HG03066 (cell line): ENCODE measurements around the gene MYLK3.

Source experiments
- ATAC-seq: cut with Tn5 transposase; IDR thresholded peaks from one replicate; pipeline ENCODE4 v1.9.1; 2021; ENCODE audit warnings: low read depth; ENCODE audit not compliant: unreplicated experiment

The MYLK3 gene

DNA sequence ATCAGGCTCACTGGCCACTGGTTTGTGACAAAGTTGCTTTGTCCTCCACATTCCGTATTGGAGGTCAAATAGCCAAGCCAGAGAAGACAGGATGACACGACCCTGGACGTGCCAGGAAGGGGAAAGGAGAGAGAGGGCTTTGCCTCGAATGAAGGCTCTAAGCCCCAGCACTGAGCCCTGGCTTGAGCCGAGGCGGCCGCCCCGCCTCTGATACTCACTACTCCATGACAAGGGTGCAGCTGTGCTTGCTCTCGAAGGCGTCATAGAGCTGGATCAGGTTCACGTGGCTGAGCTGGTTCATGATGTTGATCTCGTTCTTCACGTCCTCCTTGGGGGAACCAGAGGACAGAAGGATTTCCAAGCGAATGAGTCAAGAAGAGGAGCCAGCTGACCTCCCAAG is 19.3 kb downstream of the MYLK3 start:
- no peak for ATAC-seq

DNA sequence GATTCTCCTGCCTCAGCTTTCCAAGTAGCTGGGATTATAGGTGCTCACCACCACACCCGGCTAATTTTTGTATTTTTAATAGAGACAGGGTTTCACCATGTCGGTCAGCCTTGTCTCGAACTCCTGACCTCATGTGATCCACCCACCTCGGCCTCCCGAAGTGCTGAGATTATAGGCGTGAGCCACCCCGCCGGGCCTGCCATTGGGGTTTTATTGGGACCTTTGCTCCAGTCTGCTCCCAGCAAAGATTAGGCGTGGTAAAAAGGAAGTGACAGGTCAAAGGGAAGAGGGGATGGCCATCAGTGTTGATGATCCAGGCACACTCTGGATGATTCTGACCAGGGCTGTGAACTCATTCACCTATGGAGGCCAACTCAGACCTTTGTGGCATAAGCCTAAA is 20.5 kb downstream of the MYLK3 start:
- ATAC-seq = no peak

DNA sequence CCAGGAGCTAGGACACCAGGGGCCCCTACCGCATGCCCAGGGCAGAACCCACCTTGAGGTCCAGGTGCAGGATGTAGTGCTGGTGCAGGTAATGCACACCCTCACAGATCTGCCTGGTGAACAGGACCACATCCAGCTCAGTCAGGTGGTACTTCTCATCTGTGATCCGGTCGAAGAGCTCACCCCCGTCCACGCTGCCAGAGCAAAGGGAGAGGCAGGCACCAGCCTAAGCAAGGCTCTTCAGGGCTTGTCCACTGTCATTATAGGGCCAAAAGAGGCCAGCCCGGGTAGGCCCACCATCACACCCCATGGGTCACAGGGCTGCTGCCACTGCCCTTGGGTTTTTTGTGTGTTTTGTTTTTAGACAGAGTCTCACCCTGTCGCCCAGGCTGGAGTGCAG is 21.0 kb downstream of the MYLK3 start:
- ATAC-seq = no peak

DNA sequence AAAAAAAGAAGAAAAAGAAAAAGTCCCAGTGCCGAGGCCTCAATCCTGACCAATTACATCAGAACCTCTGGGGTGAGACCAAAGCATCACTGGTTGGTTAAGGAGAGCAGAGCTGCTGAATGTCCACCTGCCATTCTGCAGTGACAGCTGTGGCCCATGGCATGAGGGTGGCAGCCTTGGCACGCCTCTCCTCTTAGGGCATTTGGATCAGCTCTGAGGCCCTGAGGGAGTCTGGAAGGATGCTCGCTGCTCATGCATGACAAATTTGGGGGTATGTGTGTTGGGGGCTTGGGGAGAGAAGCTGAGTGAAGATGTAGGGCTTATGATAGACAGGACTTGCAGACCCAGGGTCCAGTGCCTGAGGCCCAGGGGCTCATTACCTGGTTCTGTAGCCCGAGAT is 26.3 kb downstream of the MYLK3 start:
- ATAC-seq = no peak

DNA sequence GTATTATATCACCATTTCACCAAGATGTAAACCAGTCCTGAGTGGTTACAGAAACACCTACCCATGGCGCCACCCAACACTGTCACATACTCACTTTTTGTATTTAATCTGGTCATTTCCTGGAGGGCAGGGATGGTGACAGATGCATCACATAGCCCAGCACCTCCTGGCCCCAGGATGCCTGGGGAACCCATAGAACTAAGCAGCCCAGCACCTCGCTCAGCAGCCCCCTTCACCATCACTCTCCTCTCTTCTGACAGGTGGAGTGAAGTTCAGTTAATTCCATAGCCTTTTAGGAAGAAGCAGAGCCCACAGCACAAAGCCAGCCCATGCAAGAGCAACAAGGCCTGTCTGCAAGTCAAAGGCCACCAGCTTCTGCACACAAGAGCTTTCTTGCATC is 27.5 kb downstream of the MYLK3 start:
- no peak for ATAC-seq

DNA sequence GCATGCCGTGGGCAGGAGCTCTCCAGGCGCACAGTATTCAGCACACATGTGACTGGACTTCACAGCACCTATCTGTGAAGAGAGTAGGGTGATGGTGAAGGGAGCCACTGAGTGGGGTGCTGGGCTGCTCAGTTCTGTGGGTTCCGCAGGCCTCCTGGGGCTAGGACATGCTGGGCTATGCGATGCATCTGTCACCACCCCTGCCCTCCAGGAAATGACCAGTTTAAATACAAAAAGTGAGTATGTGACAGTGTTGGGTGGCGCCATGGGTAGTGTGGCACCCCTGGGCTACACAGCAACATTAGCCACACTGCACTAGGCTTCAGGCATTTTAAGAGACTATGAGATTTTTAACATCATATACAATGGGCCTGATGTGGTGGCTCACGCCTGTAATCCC is 28.6 kb downstream of the MYLK3 start:
- no peak for ATAC-seq

DNA sequence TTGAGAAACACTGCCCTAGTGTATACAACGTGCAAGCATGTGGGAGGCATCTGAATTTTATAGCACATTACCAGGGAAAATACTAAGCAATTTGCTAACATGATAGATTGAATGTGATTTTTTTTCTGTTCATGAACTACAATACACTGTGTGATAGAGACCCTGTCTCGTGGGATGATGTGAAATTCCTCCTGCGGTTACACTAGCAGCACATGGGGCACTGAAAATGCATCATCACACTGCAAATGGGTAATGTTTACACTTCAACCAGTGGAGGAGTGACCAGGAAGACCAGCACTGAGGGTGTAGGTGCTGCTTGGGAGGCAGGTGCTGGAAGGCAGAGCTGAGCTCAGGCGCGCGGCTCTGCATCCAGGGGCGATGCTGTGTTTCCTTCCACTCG is 29.9 kb downstream of the MYLK3 start:
- no peak for ATAC-seq

DNA sequence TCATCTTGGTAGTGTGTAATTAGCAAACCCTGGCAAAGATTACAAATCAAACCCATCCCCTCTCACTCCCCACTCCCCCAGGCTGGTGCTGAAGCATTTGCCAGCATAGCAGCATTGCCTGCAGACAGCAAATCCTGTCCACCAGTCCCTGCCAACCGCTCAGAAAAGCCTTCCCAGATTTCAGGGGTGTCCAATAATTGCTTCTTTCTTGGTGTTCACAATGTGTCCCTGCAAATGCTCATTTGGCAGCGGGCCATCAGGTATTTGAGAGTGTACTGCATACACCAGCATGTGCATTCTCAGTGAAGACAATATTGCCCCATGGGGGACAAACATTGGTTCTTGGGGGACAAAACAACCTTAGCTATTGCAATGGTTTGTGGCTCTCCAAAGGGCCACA is 30.5 kb downstream of the MYLK3 start:
- ATAC-seq = no peak

DNA sequence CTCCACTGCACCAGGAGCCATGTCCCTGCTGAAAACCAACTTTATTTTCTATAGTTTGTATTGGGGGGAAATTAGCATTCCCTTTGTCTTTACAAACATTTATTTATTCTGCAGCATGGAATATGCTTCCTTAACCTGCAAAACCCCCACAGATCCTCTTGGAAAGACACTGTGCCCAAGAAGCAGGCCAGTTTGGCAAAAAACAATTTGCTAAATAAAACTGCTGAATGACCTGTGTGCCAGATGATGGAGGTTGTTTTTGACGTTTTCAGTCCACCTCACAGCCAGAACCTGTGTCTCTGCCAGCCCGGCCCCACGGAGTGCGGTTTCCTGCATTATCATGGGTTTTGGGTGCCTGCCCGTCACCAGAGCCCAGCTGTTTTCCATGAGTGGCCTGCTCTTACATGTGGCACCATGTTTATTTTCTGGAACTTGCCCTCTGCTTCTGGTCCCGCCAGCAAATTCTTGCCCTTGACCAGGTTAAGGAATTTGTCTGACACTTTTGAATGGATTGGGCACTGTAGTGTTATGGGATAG is 32.3 kb downstream of the MYLK3 start:
- no peak for ATAC-seq

DNA sequence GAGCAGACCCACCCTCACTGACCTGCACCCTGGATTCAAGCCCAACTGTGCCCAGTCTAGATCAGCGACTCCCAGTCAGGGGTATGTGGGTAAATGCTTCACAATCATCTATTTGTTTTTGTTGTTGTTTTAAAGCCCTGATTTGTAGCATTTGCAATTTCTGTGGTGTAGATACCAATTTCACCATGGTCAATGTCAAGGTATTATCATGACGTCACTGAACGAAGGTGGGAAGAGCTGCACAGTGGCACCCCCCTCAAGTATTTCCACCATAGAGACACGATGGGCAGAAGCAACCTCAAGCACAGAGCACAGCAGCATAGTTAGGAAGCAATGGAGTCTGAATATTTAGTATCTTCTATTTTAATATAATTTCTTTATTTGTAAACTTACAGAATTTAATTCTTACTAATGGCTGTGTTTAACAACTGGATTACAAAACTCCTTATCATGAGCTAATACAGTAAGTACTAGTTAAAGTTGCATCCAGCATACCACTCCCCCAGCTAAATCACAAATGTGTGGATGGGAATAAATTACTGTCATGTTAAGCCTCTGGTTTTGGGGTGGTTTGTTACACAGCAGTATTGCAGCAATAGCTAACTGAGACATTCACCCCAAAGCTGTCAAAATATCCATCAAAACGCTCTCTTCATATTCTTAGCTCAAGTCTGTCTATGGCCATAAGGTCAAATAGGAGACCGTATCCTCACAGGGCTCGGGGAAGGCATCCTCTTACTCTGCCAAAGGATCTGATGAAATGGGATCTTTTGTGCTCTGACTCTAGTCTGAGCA is 33.1 kb downstream of the MYLK3 start:
- ATAC-seq = no peak

DNA sequence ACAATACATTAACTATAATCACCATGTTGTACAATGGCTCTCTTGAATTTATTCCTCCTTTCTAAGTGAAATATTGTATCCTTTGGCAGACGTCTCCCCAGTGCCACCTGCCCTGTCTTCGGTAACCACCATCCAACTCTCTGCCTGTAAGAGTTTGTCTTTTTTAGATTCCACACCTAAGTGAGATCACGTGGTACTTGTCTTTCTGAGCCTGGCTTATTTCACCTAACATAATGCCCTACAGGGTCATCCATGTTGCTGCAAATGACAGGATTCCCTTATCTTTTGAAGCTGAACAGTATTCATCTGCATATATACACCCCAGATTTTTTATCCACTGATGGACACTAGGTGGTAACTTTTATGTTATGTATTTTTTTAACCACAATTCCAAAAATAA is 34.5 kb downstream of the MYLK3 start:
- no peak for ATAC-seq

DNA sequence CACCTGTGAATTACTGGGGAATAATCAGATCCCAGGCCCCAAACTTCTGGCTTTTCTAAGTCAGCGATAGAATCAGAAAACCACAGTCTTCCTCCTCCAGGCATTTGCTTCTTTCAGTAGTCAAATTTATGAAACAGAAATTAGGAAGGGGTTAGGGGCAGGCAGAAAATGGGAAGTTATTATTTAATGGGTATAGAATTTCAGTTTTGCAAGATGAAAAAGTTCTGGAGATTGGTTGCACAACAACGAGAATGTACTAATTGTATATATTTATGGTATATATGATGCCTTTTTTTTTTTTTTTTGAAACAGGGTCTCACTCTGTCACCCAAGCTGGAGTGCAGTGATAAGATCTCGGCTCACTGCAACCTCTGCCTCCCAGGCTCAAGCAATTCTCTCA is 35.2 kb downstream of the MYLK3 start:
- no peak for ATAC-seq

DNA sequence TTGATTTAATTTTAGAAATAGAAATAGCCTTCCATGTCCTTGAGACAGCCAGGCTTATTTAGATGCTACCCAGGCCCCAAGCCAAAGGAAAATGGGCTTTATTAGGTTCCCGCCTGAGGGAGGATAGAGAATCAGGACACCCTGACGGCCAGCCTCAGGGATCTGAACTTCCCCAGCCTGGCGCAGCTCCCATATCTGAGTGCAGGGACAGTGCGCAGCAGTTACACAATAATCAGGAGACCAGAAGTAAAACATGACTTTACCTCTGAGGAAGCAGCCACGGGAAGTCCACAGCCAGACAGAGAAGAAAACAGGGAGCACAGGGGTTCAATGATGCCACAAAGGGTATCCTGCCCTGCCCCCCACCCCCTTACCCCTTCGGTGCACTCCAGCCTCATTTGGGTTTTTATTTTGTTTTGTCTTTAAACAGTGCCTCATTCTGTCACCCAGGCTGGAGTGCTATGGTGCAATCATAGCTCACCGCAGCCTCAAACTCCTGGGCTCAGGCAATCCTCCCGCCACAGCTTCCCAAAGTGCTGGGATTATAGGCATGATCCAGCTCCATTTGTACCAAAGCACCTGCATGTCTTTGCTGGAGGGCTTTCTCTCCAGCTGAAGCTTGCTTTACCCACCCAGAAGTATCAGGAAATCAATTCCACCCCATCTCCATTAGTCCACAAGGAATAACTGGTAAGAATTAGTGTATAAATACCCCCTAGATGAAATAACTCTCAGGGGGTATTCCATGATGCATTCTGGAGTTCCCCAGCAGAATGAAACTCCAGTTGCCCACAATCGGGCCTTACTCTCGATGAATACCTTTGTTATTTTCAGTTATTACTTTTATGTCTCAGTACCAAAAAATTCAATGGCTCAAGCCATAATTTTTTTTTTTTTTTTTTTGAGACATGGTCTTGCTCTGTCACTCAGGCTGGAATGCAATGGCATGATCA is 36.8 kb downstream of the MYLK3 start:
- no peak for ATAC-seq

DNA sequence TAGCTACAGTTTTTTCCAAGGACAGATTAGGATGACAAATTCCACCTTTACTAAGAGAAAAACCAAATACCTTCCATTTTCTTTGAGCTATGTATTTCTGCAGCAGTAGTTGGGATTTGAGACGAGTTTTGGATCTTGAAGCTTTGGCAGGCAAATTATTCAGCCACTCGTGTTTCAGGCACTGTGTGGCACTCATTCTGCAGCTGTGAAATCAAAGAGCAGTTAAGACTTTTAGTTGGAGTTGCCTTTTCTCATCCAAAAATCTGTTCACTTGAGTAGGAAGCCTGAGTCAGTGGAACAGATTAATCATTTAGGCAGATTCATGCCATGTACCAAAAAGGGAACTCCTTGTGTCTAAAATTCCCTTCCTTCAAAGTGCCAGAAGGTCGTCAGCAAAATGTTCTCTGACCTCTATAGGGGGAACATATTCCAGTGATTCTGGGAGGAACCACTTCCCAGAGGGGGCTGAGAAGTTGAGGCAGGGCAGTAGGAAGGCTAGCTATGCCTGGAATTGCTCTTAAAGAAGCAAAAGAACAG is 38.6 kb downstream of the MYLK3 start:
- ATAC-seq = no peak

DNA sequence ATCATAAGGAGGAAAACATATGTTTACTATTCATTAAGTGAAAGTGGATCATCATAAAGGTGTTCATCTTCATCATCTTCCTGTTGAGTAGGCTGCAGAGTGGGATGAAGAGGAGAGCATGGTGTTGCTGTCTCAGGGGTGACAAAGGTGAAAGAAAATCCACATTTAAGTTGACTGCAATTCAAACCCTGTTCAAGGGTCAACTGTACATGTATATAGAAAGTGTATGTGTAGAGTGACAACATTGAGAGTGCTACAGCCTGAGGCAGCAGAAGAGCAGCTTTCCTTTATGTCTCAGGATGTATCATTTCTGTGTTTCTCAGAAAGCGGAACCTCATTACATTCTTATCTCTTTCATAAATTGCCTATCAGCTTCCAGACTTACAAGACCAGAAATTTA is 41.5 kb downstream of the MYLK3 start:
- no peak for ATAC-seq

DNA sequence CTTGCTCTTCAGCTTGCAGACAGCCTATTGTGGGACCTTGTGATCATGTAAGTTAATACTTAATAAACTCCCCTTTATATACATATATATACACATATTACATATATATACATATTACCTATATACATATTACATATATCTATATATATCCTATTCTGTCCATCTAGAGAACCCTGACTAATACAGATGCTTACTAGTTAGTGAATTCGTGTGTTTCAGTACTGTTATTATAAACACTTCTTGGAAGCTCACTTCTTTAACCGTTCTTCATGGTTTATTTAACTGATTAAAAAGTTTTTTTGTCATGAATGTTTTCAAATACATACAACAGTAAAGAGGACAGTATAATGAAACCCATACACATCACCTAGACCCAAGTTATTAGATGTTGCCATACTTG is 46.1 kb downstream of the MYLK3 start:
- no peak for ATAC-seq

DNA sequence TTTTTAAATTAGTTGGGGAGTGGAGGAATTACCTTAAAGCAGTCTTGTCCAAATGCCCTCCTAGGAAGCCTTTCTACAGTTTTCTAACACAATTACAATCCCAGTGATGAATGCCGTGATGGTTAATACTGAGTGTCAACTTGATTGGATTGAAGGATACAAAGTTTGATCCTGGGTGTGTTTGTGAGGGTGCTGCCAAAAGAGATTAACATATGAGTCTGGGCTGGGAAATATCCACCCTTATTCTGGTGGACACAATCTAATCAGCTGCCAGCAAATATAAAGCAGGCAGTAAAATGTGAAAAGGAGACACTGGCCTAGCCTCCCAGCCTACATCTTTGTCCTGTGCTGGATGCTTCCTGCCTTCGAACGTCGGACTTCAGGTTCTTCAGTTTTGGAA is 46.5 kb downstream of the MYLK3 start:
- no peak for ATAC-seq

DNA sequence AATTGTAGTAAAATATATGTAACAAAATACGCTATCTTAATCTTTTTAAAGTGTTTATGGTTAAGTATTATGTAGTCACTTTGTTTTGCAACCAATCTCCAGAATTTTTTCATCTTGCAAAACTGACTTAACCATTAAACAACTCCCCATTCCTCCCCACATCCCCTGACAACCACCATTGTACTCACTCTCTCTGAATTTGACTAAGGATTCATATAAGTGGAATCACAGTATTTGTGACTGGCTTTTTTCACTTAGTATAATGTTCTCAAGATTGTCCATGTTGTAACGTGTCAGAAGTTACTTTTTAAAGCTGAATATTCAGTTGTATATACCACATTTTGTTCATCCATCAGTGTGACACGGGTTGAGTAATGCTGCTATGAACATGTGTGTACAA is 48.1 kb downstream of the MYLK3 start:
- ATAC-seq = no peak

DNA sequence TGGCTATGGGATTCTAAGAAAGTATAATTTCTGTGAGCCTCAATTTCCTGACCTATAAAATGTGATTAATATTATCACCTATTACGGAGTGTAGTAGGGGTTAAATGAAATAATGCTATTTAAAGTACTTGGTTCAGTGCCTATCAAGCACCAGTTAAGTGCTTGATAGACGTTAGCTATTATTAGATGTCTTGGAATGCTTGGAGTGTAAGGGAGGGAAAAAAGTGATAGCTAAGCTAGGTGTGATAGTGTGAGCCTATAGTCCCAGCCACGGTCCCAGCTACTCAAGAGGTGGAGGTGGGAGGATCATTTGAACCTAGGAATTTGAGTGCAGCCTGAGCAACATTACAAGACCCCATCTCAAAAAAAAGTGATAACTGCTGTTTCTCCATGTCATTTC is 51.2 kb downstream of the MYLK3 start:
- no peak for ATAC-seq

DNA sequence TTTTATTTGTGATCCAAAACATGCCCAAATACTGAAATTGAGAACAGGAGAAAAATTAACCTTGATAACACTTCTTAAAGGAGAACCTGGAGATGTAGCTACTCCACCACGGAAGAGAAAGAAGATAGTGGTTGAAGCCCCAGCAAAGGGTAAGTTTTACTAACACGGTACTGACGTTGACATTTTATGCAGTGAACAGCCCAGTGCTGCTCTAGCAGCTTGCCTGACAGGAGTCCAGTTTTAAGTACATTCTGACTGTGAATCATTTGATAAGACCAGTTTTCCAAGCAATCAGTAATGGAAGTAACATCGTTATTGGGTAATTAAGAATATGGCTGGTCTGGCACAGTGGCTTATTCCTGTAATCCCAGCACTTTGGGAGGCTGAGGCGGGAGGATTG is 52.2 kb downstream of the MYLK3 start:
- ATAC-seq = no peak

DNA sequence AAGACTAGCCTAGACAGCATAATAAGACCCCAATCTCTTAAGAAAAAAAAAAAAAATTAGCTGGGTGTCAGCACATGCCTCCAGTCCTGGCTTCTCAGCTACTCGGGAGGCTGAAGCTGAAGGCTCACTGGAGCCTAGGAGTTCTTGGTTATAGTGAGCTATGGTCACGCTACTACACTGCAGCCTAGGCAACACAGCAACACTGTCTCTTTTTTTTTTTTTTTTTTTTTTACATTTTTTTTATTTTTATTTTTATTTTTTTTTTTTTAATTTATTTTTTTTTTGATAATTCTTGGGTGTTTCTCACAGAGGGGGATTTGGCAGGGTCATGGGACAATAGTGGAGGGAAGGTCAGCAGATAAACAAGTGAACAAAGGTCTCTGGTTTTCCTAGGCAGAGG is 54.5 kb downstream of the MYLK3 start:
- no peak for ATAC-seq
